C1 segment of cervical spinal cord (tissue), 14 donors: Measurements from ENCODE around the gene CYP4F12.
"Not testable (repeated sequence)": the region's sequence is repeated elsewhere in the genome, so short reads cannot be mapped to it uniquely, and the experiment has no call there.

Experiments
- DNase-seq, 14 donors: peaks; one replicate each; lab custom pipeline; 2025; lab: John Stamatoyannopoulos, UW

CYP4F12 gene

GRCh38 chr19:15650123-15650522 lies 22.8 kb upstream of the CYP4F12 start:
- not testable (repeated sequence) for DNase-seq

- DNase-seq = no peak
Measured at GRCh38 chr19:15651791-15652190, 21.1 kb upstream of the CYP4F12 start.

GRCh38 chr19:15652559-15653278 lies 20.2 kb upstream of the CYP4F12 start:
- no peak for DNase-seq

GRCh38 chr19:15656467-15656866 lies 16.4 kb upstream of the CYP4F12 start:
- no peak for DNase-seq

- DNase-seq = no peak
Measured at GRCh38 chr19:15663247-15663646, 9.6 kb upstream of the CYP4F12 start.

GRCh38 chr19:15666186-15666585 lies 6.7 kb upstream of the CYP4F12 start:
- no peak for DNase-seq

- DNase-seq = no peak
Measured at GRCh38 chr19:15666883-15667282, 6.0 kb upstream of the CYP4F12 start.

GRCh38 chr19:15669440-15669839 lies 3.4 kb upstream of the CYP4F12 start:
- no peak for DNase-seq

- no peak for DNase-seq
Measured at GRCh38 chr19:15669891-15670290, 3.0 kb upstream of the CYP4F12 start.

- no peak for DNase-seq
Measured at GRCh38 chr19:15671237-15671821, 1.6 kb upstream of the CYP4F12 start.

GRCh38 chr19:15671891-15672579 lies 852 bp upstream of the CYP4F12 start:
- DNase-seq = no peak

- no peak for DNase-seq
Measured at GRCh38 chr19:15673176-15673654, 328 bp downstream of the CYP4F12 start.

GRCh38 chr19:15675560-15675959 lies 2.7 kb downstream of the CYP4F12 start:
- DNase-seq = no peak

- DNase-seq = no peak
Measured at GRCh38 chr19:15679089-15679488, 6.2 kb downstream of the CYP4F12 start.

GRCh38 chr19:15679865-15680264 lies 7.0 kb downstream of the CYP4F12 start:
- DNase-seq = not testable (repeated sequence)

GRCh38 chr19:15680478-15681322 lies 7.8 kb downstream of the CYP4F12 start:
- DNase-seq = no peak

GRCh38 chr19:15683411-15683810 lies 10.5 kb downstream of the CYP4F12 start:
- DNase-seq = no peak

- DNase-seq = no peak
Measured at GRCh38 chr19:15684828-15685227, 11.9 kb downstream of the CYP4F12 start.

- no peak for DNase-seq
Measured at GRCh38 chr19:15696654-15697194, 23.8 kb downstream of the CYP4F12 start.

- DNase-seq = no peak
Measured at GRCh38 chr19:15701757-15702533, 29.1 kb downstream of the CYP4F12 start.

- peak in 5 of 14 donors; percentile 1 to 12 (median 3) for DNase-seq
Measured at GRCh38 chr19:15702534-15702930, 29.6 kb downstream of the CYP4F12 start.
